Kidney (tissue), 14 donors: ENCODE measurements around the gene MT1H. TPM values are rescaled to one million over a fixed set of nuclear protein-coding genes. Genes with fewer than 3 reads are reported as not detected.

Experiments used
- DNase-seq, 5 donors: peaks; one replicate each; pipeline ENCODE4 v3.0.0-alpha.2; 2013 to 2020
- FAIRE-seq: peaks from 2 replicates; lab custom pipeline; 2012; peaks lifted over from hg19 to GRCh38; lab: Jason Lieb, UNC
- H3K27ac ChIP-seq, 2 donors: one replicate each; pipeline ENCODE4 v1.7.0; 2013; ENCODE audit warnings: low read depth in 2 of 2, low read length in 2 of 2, inconsistent platforms in 1 of 2
- H3K27me3 ChIP-seq: one replicate; pipeline ENCODE4 v1.7.1; 2013; ENCODE audit warnings: low read length, inconsistent platforms; ENCODE audit not compliant: control insufficient read depth, insufficient read depth
- H3K36me3 ChIP-seq, 3 donors: one replicate each; pipeline versions ENCODE4 v1.7.0 to v1.7.1; 2013; ENCODE audit warnings: low read length in 3 of 3, control low read depth in 1 of 3, inconsistent platforms in 1 of 3; ENCODE audit not compliant: insufficient read depth in 3 of 3, control insufficient read depth in 2 of 3
- H3K4me1 ChIP-seq, 3 donors: one replicate each; pipeline versions ENCODE4 v1.7.0 to v1.7.1; 2013; ENCODE audit warnings: low read length in 3 of 3, inconsistent platforms in 1 of 3, low read depth in 1 of 3; ENCODE audit not compliant: control insufficient read depth in 2 of 3, insufficient read depth in 2 of 3
- H3K4me3 ChIP-seq, 3 donors: one replicate each; pipeline versions ENCODE4 v1.7.0 to v1.8.1; 2013; ENCODE audit warnings: low read length in 3 of 3, control low read depth in 1 of 3, inconsistent platforms in 1 of 3
- H3K9ac ChIP-seq, 3 donors: one replicate each; pipeline versions ENCODE4 v1.7.0 to v1.7.1; 2013; ENCODE audit warnings: low read length in 3 of 3, control low read depth in 1 of 3, inconsistent platforms in 1 of 3
- H3K9me3 ChIP-seq, 3 donors: one replicate each; pipeline versions ENCODE4 v1.7.0 to v1.7.1; 2013; ENCODE audit warnings: low read length in 3 of 3, control low read depth in 1 of 3, inconsistent platforms in 1 of 3; ENCODE audit not compliant: control insufficient read depth in 2 of 3, insufficient read depth in 1 of 3
- CTCF ChIP-seq: IDR thresholded peaks from 3 replicates; pipeline ENCODE4 v1.5.1; 2012; ENCODE audit warnings: mild to moderate bottlenecking, moderate library complexity, borderline replicate concordance; ENCODE audit not compliant: insufficient read depth; ENCODE audit errors: extremely low read depth
- intact Hi-C: fragments of 100-400 bp; cut with DNase I; formaldehyde crosslinking; loops from one replicate; pipeline ENCODE4 v1.11.1; 2022
- polyA plus RNA-seq: library from polyadenylated mRNA; stranded (reverse); fragments of 350-450 nt; fragmentation: Illumina TruSeq; extraction: RNeasy Lipid Tissue Mini Kit (QIAGEN cat#74804); gene quantifications from one replicate; pipeline ENCODE4 v1.2.3, GENCODE V29; 2014; ENCODE audit warnings: low read depth, low replicate concordance; ENCODE audit not compliant: insufficient read depth
- total RNA-seq: library from RNA; stranded (reverse); fragmentation: NEBNext Ultra II Directional; extraction: Animal tissue kit (Norgen Biotek cat#: 25700); gene quantifications from one replicate; pipeline ENCODE4 v1.2.1, GENCODE V29; 2021
- donor health status: control.
- donor health status: control.
- donor health status: control.
- donor health status: control.
- donor health status: control.
- donor health status: DM: yes; HTN: yes; CAD: no.
- donor health status: Normal renal cell carcinoma (clear cell type).

Gene MT1H
- total and polyA plus RNA-seq, 2 donors from 2014 or later: 4.4 to 606 TPM

- no peak for FAIRE-seq
- intact Hi-C loops: no loop called here
- H3K27ac ChIP-seq: peak within 1 kb of the TSS; percentile 40 to 47
Measured at GRCh38 chr16:56657555-56658326, 11.9 kb upstream of the MT1H start, which contains the start of gene MT1F. Gene MT1F (plus strand): TSS chr16:56657959. CDS start chr16:56658059, 100 bp downstream.

GRCh38 chr16:56658327-56658875, 11.2 kb upstream of the MT1H start:
- DNase-seq: peak in 2 of 5 donors; percentile 52 to 89
- peak overlapping the region; percentile 6 to 66 (median 64) for H3K9ac ChIP-seq
- peaks cover 20% of the 10 kb centered on the region for H3K27me3 ChIP-seq
- peaks cover 0 to 9% (median 5%) of the 10 kb centered on the region in 3 donors for H3K4me1 ChIP-seq
- H3K4me3 ChIP-seq: peak overlapping the region; percentile 33 to 97 (median 87)
- no peak for FAIRE-seq
- H3K36me3 ChIP-seq: no peaks in the 10 kb centered on the region
- H3K27ac ChIP-seq: peak overlapping the region; percentile 40 to 47
- intact Hi-C loops: no loop called here
- TF ChIP-seq CTCF: no peak
- no peaks in the 10 kb centered on the region for H3K9me3 ChIP-seq

More at GRCh38 chr16:56657555-56658326, 11.9 kb upstream of the MT1H start, which contains the start of gene MT1F:
- Histone ChIP-seq H3K4me3 (peak within 1 kb of the TSS; percentile 46 to 97 (median 87)), H3K9ac (peak within 1 kb of the TSS; percentile 6 to 66 (median 64)), H3K4me1 (peaks cover 0 to 7% (median 5%) of the 10 kb centered on the region in 3 donors), H3K9me3 (no peaks in the 10 kb centered on the region), H3K36me3 (no peaks in the 10 kb centered on the region), H3K27me3 (peaks cover 18% of the 10 kb centered on the region)
- no peak for TF ChIP-seq CTCF
- DNase-seq: peak; percentile 84 to 97 (median 87)

- no peak overlapping the region for H3K9ac ChIP-seq
- no peak for FAIRE-seq
- no peak overlapping the region for H3K4me3 ChIP-seq
- H3K27ac ChIP-seq: no peak overlapping the region
- no peaks in the 10 kb centered on the region for H3K36me3 ChIP-seq
- intact Hi-C loops: no loop called here
- peaks cover 45% of the 10 kb centered on the region for H3K27me3 ChIP-seq
- peaks cover 0 to 9% (median 5%) of the 10 kb centered on the region in 3 donors for H3K4me1 ChIP-seq
- DNase-seq: peak in 1 of 5 donors; percentile 40
- no peaks in the 10 kb centered on the region for H3K9me3 ChIP-seq
- TF ChIP-seq CTCF: no peak
Measured at GRCh38 chr16:56662357-56663354, 7.0 kb upstream of the MT1H start.
